Progenitor cell of endocrine pancreas (in vitro differentiated cells): ENCODE measurements around the gene TSPAN2. TPM values are rescaled to one million over a fixed set of nuclear protein-coding genes. Genes with fewer than 3 reads are reported as not detected.

Experiments
- DNase-seq: peaks from one replicate; pipeline ENCODE4 v3.0.0; 2021; ENCODE audit warnings: low spot score; ENCODE audit not compliant: unreplicated experiment
- H3K27ac Mint-ChIP-seq: 2 replicates; pipeline ENCODE4 v1.8.0; 2021; ENCODE audit warnings: mild to moderate bottlenecking, moderate library complexity, mixed read lengths
- H3K27me3 Mint-ChIP-seq: 2 replicates; pipeline ENCODE4 v1.8.0; 2021; ENCODE audit warnings: mixed read lengths
- H3K36me3 Mint-ChIP-seq: 2 replicates; pipeline ENCODE4 v1.8.0; 2022; ENCODE audit warnings: mixed read lengths; ENCODE audit not compliant: insufficient read depth
- H3K4me1 Mint-ChIP-seq: 2 replicates; pipeline ENCODE4 v1.8.0; 2021; ENCODE audit warnings: low read depth, mixed read lengths
- H3K4me3 Mint-ChIP-seq: 2 replicates; pipeline ENCODE4 v1.8.0; 2021; ENCODE audit warnings: low read depth, mild to moderate bottlenecking, moderate library complexity, mixed read lengths
- H3K9me3 Mint-ChIP-seq: 2 replicates; pipeline ENCODE4 v1.8.0; 2021; ENCODE audit warnings: low read depth, mixed read lengths
- CTCF ChIP-seq: fragments of 200-600 bp; sonication (generic); IDR thresholded peaks from one replicate; pipeline ENCODE4 v1.5.0; 2021; ENCODE audit warnings: antibody characterized with exemption, mild to moderate bottlenecking; ENCODE audit not compliant: unreplicated experiment
- total RNA-seq: library from RNA; stranded (reverse); gene quantifications from 2 replicates; pipeline ENCODE4 v1.2.1, GENCODE V29; 2021

The TSPAN2 gene
- total RNA-seq, 1 donor from 2014 or later, result 22.5 TPM

- H3K27me3 Mint-ChIP-seq, result no peaks in the 10 kb centered on the region
- peaks cover 25% of the 10 kb centered on the region for H3K4me1 Mint-ChIP-seq
- H3K27ac Mint-ChIP-seq, result peak overlapping the region; percentile 52
- H3K36me3 Mint-ChIP-seq, result no peaks in the 10 kb centered on the region
- no peak for DNase-seq
- H3K9me3 Mint-ChIP-seq, result no peaks in the 10 kb centered on the region
- no peak for TF ChIP-seq CTCF
- peak overlapping the region; percentile 76 for H3K4me3 Mint-ChIP-seq
These were observed 1.1 kb downstream of the TSPAN2 start for GRCh38 chr1:115088115-115088778.

GRCh38 chr1:115086176-115086830 is 3.0 kb downstream of the TSPAN2 start:
- Mint-ChIP-seq H3K27me3 (no peaks in the 10 kb centered on the region), H3K4me3 (no peak overlapping the region), H3K9me3 (no peaks in the 10 kb centered on the region), H3K27ac (no peak overlapping the region), H3K4me1 (peaks cover 25% of the 10 kb centered on the region), H3K36me3 (no peaks in the 10 kb centered on the region)
- no peak for TF ChIP-seq CTCF
- DNase-seq, result no peak

- TF ChIP-seq CTCF, result no peak
- DNase-seq, result no peak
- peak overlapping the region; percentile 80 for H3K27ac Mint-ChIP-seq
- H3K9me3 Mint-ChIP-seq, result no peaks in the 10 kb centered on the region
- no peak overlapping the region for H3K4me3 Mint-ChIP-seq
- peaks cover under 1% of the 10 kb centered on the region for H3K36me3 Mint-ChIP-seq
- no peaks in the 10 kb centered on the region for H3K27me3 Mint-ChIP-seq
- H3K4me1 Mint-ChIP-seq, result peaks cover 21% of the 10 kb centered on the region
These were observed 4.3 kb downstream of the TSPAN2 start for GRCh38 chr1:115084902-115085511.

GRCh38 chr1:115082949-115083348 is 6.4 kb downstream of the TSPAN2 start:
- no peak for TF ChIP-seq CTCF
- Mint-ChIP-seq H3K36me3 (peaks cover 2% of the 10 kb centered on the region), H3K9me3 (no peaks in the 10 kb centered on the region), H3K27me3 (no peaks in the 10 kb centered on the region), H3K4me3 (no peak overlapping the region), H3K4me1 (peaks cover 14% of the 10 kb centered on the region), H3K27ac (no peak overlapping the region)
- no peak for DNase-seq

GRCh38 chr1:115078708-115079107 is 10.6 kb downstream of the TSPAN2 start:
- Mint-ChIP-seq H3K27ac (no peak overlapping the region), H3K27me3 (no peaks in the 10 kb centered on the region), H3K4me3 (no peak overlapping the region), H3K36me3 (peaks cover 2% of the 10 kb centered on the region), H3K9me3 (no peaks in the 10 kb centered on the region), H3K4me1 (peaks cover 2% of the 10 kb centered on the region)
- TF ChIP-seq CTCF, result no peak
- DNase-seq, result no peak
